ENCODE results near the gene EVC2. TPM values are rescaled to one million over a fixed set of nuclear protein-coding genes. Genes with fewer than 3 reads are reported as not detected.

EVC2 gene
- polyA plus RNA-seq, 1 donor (not counting 4 experiments of a cell fraction or from before 2014, with no cell fraction given) = 1.7 TPM

DNA sequence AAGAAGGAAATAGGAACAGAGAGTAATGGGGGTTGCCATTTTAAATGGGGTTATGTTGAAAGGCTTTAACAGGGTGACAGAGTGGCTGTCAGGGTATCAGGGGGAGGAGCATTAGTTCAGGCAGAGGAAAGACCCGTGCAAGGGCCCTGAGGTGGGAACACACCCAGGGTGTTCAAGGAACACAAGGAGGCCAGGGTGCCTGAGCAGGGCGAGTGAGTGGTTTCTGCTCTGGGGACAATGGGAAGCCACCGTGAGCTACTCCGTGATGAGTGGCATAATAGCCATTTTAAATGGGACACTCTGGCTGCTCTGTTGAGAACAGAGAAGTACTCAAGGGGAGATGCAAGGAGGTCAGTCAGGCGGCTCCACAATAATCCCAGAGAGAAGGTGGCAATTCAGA lies 4.5 kb downstream of the EVC2 start:
- TF ChIP-seq CTCF (optimal IDR thresholded peaks at IDR 0.05 in 1 of 3, IDR thresholded peaks at IDR 0.05 in 1 of 3, conservative IDR thresholded peaks at IDR 0.05 in 1 of 3; ENCODE audit: extremely low read depth in 1 of 3, insufficient read depth in 2 of 3, low read length in 3 of 3) (no peak), EZH2 (IDR thresholded peaks at IDR 0.05; ENCODE audit: low read length) (no peak)
- no peaks in the 10 kb centered on the region for H4K20me1 ChIP-seq (ENCODE audit: control insufficient read depth, extremely low read depth, insufficient read depth, low read length)
- no peak for FAIRE-seq

DNA sequence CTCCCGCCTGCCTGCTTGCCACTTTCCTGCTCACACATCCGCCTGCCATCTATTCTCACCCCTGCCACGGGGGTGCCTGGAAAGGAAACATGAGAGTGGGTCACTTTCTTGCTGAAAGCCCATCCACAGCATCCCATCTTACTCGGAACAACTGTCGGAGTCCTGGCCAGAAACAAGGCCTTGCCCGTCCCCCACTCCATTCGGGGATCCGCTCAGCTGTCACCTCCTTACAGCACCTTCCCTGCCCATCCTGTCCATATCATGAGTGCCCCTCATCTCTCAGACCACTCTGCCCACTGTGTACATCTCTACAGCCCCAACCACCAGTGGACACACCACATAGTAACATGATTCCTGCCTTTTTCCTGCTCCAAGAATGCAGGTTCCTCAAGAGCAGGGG lies 6.4 kb downstream of the EVC2 start:
- no peak for TF ChIP-seq EZH2 (IDR thresholded peaks at IDR 0.05; ENCODE audit: low read length)
- H3K9ac ChIP-seq (ENCODE audit: control insufficient read depth, extremely low read depth, insufficient read depth, low read length) = no peak overlapping the region
- no peak overlapping the region for H3K4me2 ChIP-seq (ENCODE audit: control insufficient read depth, extremely low read depth, insufficient read depth, low read depth, low read length)
- H3K4me1 ChIP-seq (ENCODE audit: control insufficient read depth, extremely low read depth, insufficient read depth, low read length) = peaks cover 3% of the 10 kb centered on the region
- peaks cover 9% of the 10 kb centered on the region for H3K79me2 ChIP-seq (ENCODE audit: control insufficient read depth, insufficient read depth, low read length)
- no peak overlapping the region for H2AFZ ChIP-seq (ENCODE audit: control insufficient read depth, low read length)
- no peak overlapping the region for H3K4me3 ChIP-seq (ENCODE audit: control insufficient read depth in 2 of 3, extremely low read depth in 1 of 3, insufficient read depth in 2 of 3, low read depth in 1 of 3, low read length in 3 of 3)
- H3K27me3 ChIP-seq (ENCODE audit: control insufficient read depth, extremely low read depth, insufficient read depth, low read length) = no peaks in the 10 kb centered on the region
- FAIRE-seq (no peak), DNase-seq (ENCODE audit: low read depth, low spot score) (no peak)
- dilution Hi-C loops (cut with MboI; ENCODE audit: extremely low pct_ligation_motif_present, low sequenced_read_pairs) = no loop called here
- H3K36me3 ChIP-seq (ENCODE audit: control insufficient read depth in 2 of 2, extremely low read depth in 1 of 2, insufficient read depth in 2 of 2, low read length in 2 of 2) = peaks cover 9 to 14% of the 10 kb centered on the region in 2 experiments
- no peaks in the 10 kb centered on the region for H3K9me1 ChIP-seq (ENCODE audit: control insufficient read depth, extremely low read depth, insufficient read depth, low read length)
- H3K9me3 ChIP-seq (ENCODE audit: control insufficient read depth, low read depth, low read length) = no peaks in the 10 kb centered on the region
- H3K27ac ChIP-seq (ENCODE audit: control insufficient read depth, insufficient read depth, low read length) = no peak overlapping the region
- no peaks in the 10 kb centered on the region for H4K20me1 ChIP-seq (ENCODE audit: control insufficient read depth, extremely low read depth, insufficient read depth, low read length)

More for the DNA sequence above, 4.5 kb downstream of the EVC2 start:
- Histone ChIP-seq H3K79me2 (ENCODE audit: control insufficient read depth, insufficient read depth, low read length) (peaks cover 15% of the 10 kb centered on the region), H2AFZ (ENCODE audit: control insufficient read depth, low read length) (no peak overlapping the region), H3K4me2 (ENCODE audit: control insufficient read depth, extremely low read depth, insufficient read depth, low read depth, low read length) (no peak overlapping the region), H3K27me3 (ENCODE audit: control insufficient read depth, extremely low read depth, insufficient read depth, low read length) (no peaks in the 10 kb centered on the region), H3K27ac (ENCODE audit: control insufficient read depth, insufficient read depth, low read length) (no peak overlapping the region), H3K4me3 (ENCODE audit: control insufficient read depth in 2 of 3, extremely low read depth in 1 of 3, insufficient read depth in 2 of 3, low read depth in 1 of 3, low read length in 3 of 3) (no peak overlapping the region), H3K9me3 (ENCODE audit: control insufficient read depth, low read depth, low read length) (no peaks in the 10 kb centered on the region), H3K36me3 (ENCODE audit: control insufficient read depth in 2 of 2, extremely low read depth in 1 of 2, insufficient read depth in 2 of 2, low read length in 2 of 2) (peaks cover 6 to 8% of the 10 kb centered on the region in 2 experiments), H3K4me1 (ENCODE audit: control insufficient read depth, extremely low read depth, insufficient read depth, low read length) (peaks cover 15% of the 10 kb centered on the region), H3K9me1 (ENCODE audit: control insufficient read depth, extremely low read depth, insufficient read depth, low read length) (no peaks in the 10 kb centered on the region), H3K9ac (ENCODE audit: control insufficient read depth, extremely low read depth, insufficient read depth, low read length) (no peak overlapping the region)
- DNase-seq (ENCODE audit: low read depth, low spot score) = no peak
- dilution Hi-C loops (cut with MboI; ENCODE audit: extremely low pct_ligation_motif_present, low sequenced_read_pairs) = no loop called here

DNA sequence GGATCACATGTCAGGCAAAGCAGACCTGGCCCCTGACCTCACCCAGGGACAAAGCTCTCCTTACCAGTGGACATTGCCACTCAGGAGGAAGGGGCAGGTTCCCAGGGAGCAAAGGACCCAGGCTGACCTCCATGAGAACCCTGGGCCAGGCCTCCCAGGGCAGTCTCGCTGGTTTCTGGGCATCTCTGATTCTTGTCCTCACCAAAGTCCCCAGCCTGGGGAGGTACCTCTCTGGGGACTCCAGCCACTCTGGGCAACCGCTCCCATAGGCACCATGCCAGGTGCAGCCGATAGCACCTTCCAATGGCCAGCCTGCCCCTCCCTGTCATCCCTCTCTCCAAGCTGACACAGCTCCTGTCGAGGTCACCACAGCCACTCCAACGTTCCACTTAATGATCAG lies 7.9 kb downstream of the EVC2 start:
- TF ChIP-seq EZH2 (IDR thresholded peaks at IDR 0.05; ENCODE audit: low read length) (no peak), CTCF (optimal IDR thresholded peaks at IDR 0.05 in 1 of 3, IDR thresholded peaks at IDR 0.05 in 1 of 3, conservative IDR thresholded peaks at IDR 0.05 in 1 of 3; ENCODE audit: extremely low read depth in 1 of 3, insufficient read depth in 2 of 3, low read length in 3 of 3) (no peak)
- no peaks in the 10 kb centered on the region for H3K27me3 ChIP-seq (ENCODE audit: control insufficient read depth, extremely low read depth, insufficient read depth, low read length)
- DNase-seq (ENCODE audit: low read depth, low spot score) (no peak), FAIRE-seq (no peak)
- peaks cover 20 to 24% of the 10 kb centered on the region in 2 experiments for H3K36me3 ChIP-seq (ENCODE audit: control insufficient read depth in 2 of 2, extremely low read depth in 1 of 2, insufficient read depth in 2 of 2, low read length in 2 of 2)
- H3K4me1 ChIP-seq (ENCODE audit: control insufficient read depth, extremely low read depth, insufficient read depth, low read length) = no peaks in the 10 kb centered on the region
- H3K9me1 ChIP-seq (ENCODE audit: control insufficient read depth, extremely low read depth, insufficient read depth, low read length) = no peaks in the 10 kb centered on the region
- no peak overlapping the region for H3K4me2 ChIP-seq (ENCODE audit: control insufficient read depth, extremely low read depth, insufficient read depth, low read depth, low read length)
- no peaks in the 10 kb centered on the region for H4K20me1 ChIP-seq (ENCODE audit: control insufficient read depth, extremely low read depth, insufficient read depth, low read length)
- H3K9me3 ChIP-seq (ENCODE audit: control insufficient read depth, low read depth, low read length) = no peaks in the 10 kb centered on the region
- dilution Hi-C loops (cut with MboI; ENCODE audit: extremely low pct_ligation_motif_present, low sequenced_read_pairs) = no loop called here
- no peak overlapping the region for H3K9ac ChIP-seq (ENCODE audit: control insufficient read depth, extremely low read depth, insufficient read depth, low read length)
- H3K27ac ChIP-seq (ENCODE audit: control insufficient read depth, insufficient read depth, low read length) = no peak overlapping the region
- H3K79me2 ChIP-seq (ENCODE audit: control insufficient read depth, insufficient read depth, low read length) = peaks cover 7% of the 10 kb centered on the region
- no peak overlapping the region for H2AFZ ChIP-seq (ENCODE audit: control insufficient read depth, low read length)
- no peak overlapping the region for H3K4me3 ChIP-seq (ENCODE audit: control insufficient read depth in 2 of 3, extremely low read depth in 1 of 3, insufficient read depth in 2 of 3, low read depth in 1 of 3, low read length in 3 of 3)
